ENCODE data around the gene MYRIP.

Gene MYRIP

GRCh38 chr3:40242216-40242615, 432.8 kb downstream of the MYRIP start:
- no peak overlapping the region for H3K4me3 ChIP-seq (ENCODE audit: control insufficient read depth, low read depth, low read length)
- no peak for TF ChIP-seq CTCF (IDR thresholded peaks at IDR 0.05; ENCODE audit: control insufficient read depth, insufficient read depth, low read depth, low read length, missing control alignments)
- no peak for DNase-seq (ENCODE audit: low read depth)

- no peak for DNase-seq (ENCODE audit: low read depth)
- no peak for TF ChIP-seq CTCF (IDR thresholded peaks at IDR 0.05; ENCODE audit: control insufficient read depth, insufficient read depth, low read depth, low read length, missing control alignments)
- H3K4me3 ChIP-seq (ENCODE audit: control insufficient read depth, low read depth, low read length), result no peak overlapping the region
These were observed 433.2 kb downstream of the MYRIP start for GRCh38 chr3:40242638-40243037.

DNA sequence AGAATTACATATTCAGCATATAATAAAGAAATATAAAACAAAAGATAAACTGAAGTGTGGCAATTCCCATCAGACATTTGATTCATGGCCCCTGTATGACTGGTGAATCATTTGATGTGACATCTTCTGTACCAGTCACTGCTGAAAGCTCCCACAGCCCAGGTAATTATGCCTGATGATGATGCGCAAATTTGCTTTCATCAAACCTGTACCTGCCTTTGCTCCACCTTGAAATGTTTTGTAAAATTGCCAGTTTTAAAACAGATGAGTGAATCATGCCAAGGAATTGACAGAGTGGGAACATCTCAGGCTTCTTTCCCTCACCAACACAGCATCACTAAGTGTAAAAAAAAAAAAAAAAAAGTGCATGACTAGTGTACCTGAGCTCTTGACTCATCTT, 433.6 kb downstream of the MYRIP start:
- no peak for DNase-seq (ENCODE audit: low read depth)
- H3K4me3 ChIP-seq (ENCODE audit: control insufficient read depth, low read depth, low read length), result no peak overlapping the region
- no peak for TF ChIP-seq CTCF (IDR thresholded peaks at IDR 0.05; ENCODE audit: control insufficient read depth, insufficient read depth, low read depth, low read length, missing control alignments)

- no peak overlapping the region for H3K4me3 ChIP-seq (ENCODE audit: control insufficient read depth, low read depth, low read length)
- no peak for TF ChIP-seq CTCF (IDR thresholded peaks at IDR 0.05; ENCODE audit: control insufficient read depth, insufficient read depth, low read depth, low read length, missing control alignments)
- DNase-seq (ENCODE audit: low read depth), result no peak
These were observed 438.5 kb downstream of the MYRIP start for GRCh38 chr3:40247714-40248454.

DNA sequence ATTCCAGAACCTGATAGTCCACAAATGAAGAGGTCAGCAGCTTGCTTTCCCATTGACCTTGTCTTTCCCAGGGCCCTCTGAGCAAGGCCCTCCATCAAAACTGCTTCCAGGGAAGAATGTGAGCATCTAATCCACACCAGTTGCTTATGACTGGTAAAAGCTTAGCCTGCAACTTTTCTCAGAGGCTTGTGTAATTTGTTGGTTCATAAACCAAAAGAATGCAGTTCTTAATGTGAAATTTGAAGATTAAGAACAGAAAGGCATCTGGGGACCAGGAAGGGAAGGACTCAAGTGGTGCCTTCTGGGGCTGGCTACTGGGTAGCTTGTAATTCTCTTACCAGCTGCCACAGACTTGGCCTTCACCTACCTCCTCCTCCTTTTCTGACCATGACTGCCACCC, 439.2 kb downstream of the MYRIP start:
- H3K4me3 ChIP-seq (ENCODE audit: control insufficient read depth, low read depth, low read length), result no peak overlapping the region
- DNase-seq (ENCODE audit: low read depth), result no peak
- TF ChIP-seq CTCF (IDR thresholded peaks at IDR 0.05; ENCODE audit: control insufficient read depth, insufficient read depth, low read depth, low read length, missing control alignments), result no peak

DNA sequence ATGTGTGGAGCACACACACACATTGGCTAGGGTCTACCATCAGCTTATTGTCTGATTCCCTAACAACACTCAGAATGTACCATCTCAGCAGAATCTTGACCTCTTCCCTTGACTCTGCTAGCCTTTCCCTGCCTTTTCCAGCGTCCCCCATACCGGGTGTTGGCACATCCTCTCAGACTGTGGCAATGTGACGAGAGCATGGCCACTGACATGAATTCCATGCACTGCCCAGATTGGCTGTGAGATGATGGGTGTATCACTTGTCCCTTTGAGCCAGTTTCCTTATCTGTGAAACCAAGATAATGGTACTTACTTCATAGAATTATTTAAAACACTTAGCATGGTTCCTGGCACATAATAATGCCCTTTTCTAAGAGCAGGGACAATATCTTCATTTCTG, 439.8 kb downstream of the MYRIP start:
- DNase-seq (ENCODE audit: low read depth), result no peak
- H3K4me3 ChIP-seq (ENCODE audit: control insufficient read depth, low read depth, low read length), result no peak overlapping the region
- no peak for TF ChIP-seq CTCF (IDR thresholded peaks at IDR 0.05; ENCODE audit: control insufficient read depth, insufficient read depth, low read depth, low read length, missing control alignments)

Measured in AG09309 (cell line).